Naive B cell (primary cell): ENCODE data around the gene DHRS3. TPM values are rescaled to one million over a fixed set of nuclear protein-coding genes. Genes with fewer than 3 reads are reported as not detected.

Experiments used
- ATAC-seq, 2 donors: fragments of 150-1000 bp; cut with Tn5 transposase; 2 replicates each; pipeline ENCODE4 v1.10.0; 2021; ENCODE audit warnings: low read depth in 2 of 2, mild to moderate bottlenecking in 2 of 2, moderate library complexity in 2 of 2
- DNase-seq: peaks from one replicate; pipeline ENCODE4 v3.0.0; 2022
- H3K27ac Mint-ChIP-seq, 6 donors: one replicate each; pipeline ENCODE4 v1.8.0; 2020 to 2022; ENCODE audit warnings: mild to moderate bottlenecking in 6 of 6, mixed read lengths in 6 of 6, moderate library complexity in 5 of 6, inconsistent platforms in 2 of 6
- H3K27me3 Mint-ChIP-seq, 3 donors: one replicate each; pipeline ENCODE4 v1.8.0; 2021 to 2022; ENCODE audit warnings: mixed read lengths in 3 of 3, mild to moderate bottlenecking in 1 of 3
- H3K36me3 Mint-ChIP-seq, 2 donors: one replicate each; pipeline ENCODE4 v1.8.0; 2020 to 2022; ENCODE audit warnings: mixed read lengths in 2 of 2, inconsistent platforms in 1 of 2, mild to moderate bottlenecking in 1 of 2
- H3K4me1 Mint-ChIP-seq, 3 donors: one replicate each; pipeline ENCODE4 v1.8.0; 2020 to 2022; ENCODE audit warnings: mixed read lengths in 3 of 3, inconsistent platforms in 1 of 3, mild to moderate bottlenecking in 1 of 3, moderate library complexity in 1 of 3
- H3K4me3 Mint-ChIP-seq, 8 donors: one replicate each; pipeline ENCODE4 v1.8.0; 2020 to 2022; ENCODE audit warnings: mild to moderate bottlenecking in 8 of 8, mixed read lengths in 8 of 8, moderate library complexity in 8 of 8, inconsistent platforms in 2 of 8
- H3K9me3 Mint-ChIP-seq, 7 donors: one replicate each; pipeline ENCODE4 v1.8.0; 2020 to 2022; ENCODE audit warnings: mixed read lengths in 7 of 7, mild to moderate bottlenecking in 5 of 7, inconsistent platforms in 2 of 7, moderate library complexity in 1 of 7
- polyA plus RNA-seq, 6 donors: library from polyadenylated mRNA; unstranded; fragments of 300-500 nt; fragmentation: Illumina TruSeq; gene quantifications; one replicate each; pipeline ENCODE4 v1.2.3, GENCODE V29; 2021; ENCODE audit warnings: low read depth in 6 of 6

Gene DHRS3
- polyA plus RNA-seq, 6 donors from 2014 or later = 0.21 to 1.9 (median 0.47) TPM; not detected in 1

GRCh38 chr1:12554521-12555305 lies 63.3 kb downstream of the DHRS3 start:
- Mint-ChIP-seq H3K36me3 (no peaks in the 10 kb centered on the region), H3K27ac (peak overlapping the region in 2 of 6 donors; percentile 29 to 42), H3K4me3 (no peak overlapping the region), H3K9me3 (peaks cover 0 to 3% (median 0%) of the 10 kb centered on the region in 7 donors), H3K4me1 (no peaks in the 10 kb centered on the region), H3K27me3 (peaks cover 0 to 10% (median 6%) of the 10 kb centered on the region in 3 donors)
- DNase-seq (no peak), ATAC-seq (no peak)

GRCh38 chr1:12553963-12554362 lies 64.0 kb downstream of the DHRS3 start:
- no peaks in the 10 kb centered on the region for H3K4me1 Mint-ChIP-seq
- ATAC-seq (no peak), DNase-seq (no peak)
- no peaks in the 10 kb centered on the region for H3K36me3 Mint-ChIP-seq
- H3K9me3 Mint-ChIP-seq = peaks cover 0 to 3% (median 0%) of the 10 kb centered on the region in 7 donors
- no peak overlapping the region for H3K4me3 Mint-ChIP-seq
- peaks cover 0 to 10% (median 6%) of the 10 kb centered on the region in 3 donors for H3K27me3 Mint-ChIP-seq
- H3K27ac Mint-ChIP-seq = peak overlapping the region in 2 of 6 donors; percentile 47 to 56

GRCh38 chr1:12552951-12553921 lies 64.8 kb downstream of the DHRS3 start:
- Mint-ChIP-seq H3K27ac (no peak overlapping the region), H3K27me3 (peaks cover 0 to 6% (median 3%) of the 10 kb centered on the region in 3 donors)

GRCh38 chr1:12552111-12552888 lies 65.7 kb downstream of the DHRS3 start:
- Mint-ChIP-seq H3K9me3 (peaks cover 0 to 3% (median 0%) of the 10 kb centered on the region in 7 donors), H3K36me3 (no peaks in the 10 kb centered on the region), H3K27ac (no peak overlapping the region), H3K4me1 (no peaks in the 10 kb centered on the region), H3K27me3 (peaks cover 0 to 8% (median 6%) of the 10 kb centered on the region in 3 donors), H3K4me3 (no peak overlapping the region)
- ATAC-seq = no peak
- DNase-seq = no peak

More at GRCh38 chr1:12552951-12553921, 64.8 kb downstream of the DHRS3 start:
- H3K4me1 Mint-ChIP-seq = no peaks in the 10 kb centered on the region
- no peaks in the 10 kb centered on the region for H3K36me3 Mint-ChIP-seq
- ATAC-seq = no peak
- peak overlapping the region in 1 of 8 donors; percentile 66 for H3K4me3 Mint-ChIP-seq
- peaks cover 0 to 3% (median 0%) of the 10 kb centered on the region in 7 donors for H3K9me3 Mint-ChIP-seq
- DNase-seq = no peak

- peaks cover 0 to 8% (median 6%) of the 10 kb centered on the region in 3 donors for H3K27me3 Mint-ChIP-seq
- ATAC-seq = no peak
- H3K27ac Mint-ChIP-seq = peak overlapping the region in 1 of 6 donors; percentile 39
- H3K36me3 Mint-ChIP-seq = no peaks in the 10 kb centered on the region
- H3K4me1 Mint-ChIP-seq = no peaks in the 10 kb centered on the region
- H3K4me3 Mint-ChIP-seq = peak overlapping the region in 1 of 8 donors; percentile 63
- peaks cover 0 to 3% (median 0%) of the 10 kb centered on the region in 7 donors for H3K9me3 Mint-ChIP-seq
- no peak for DNase-seq
These were observed 66.4 kb downstream of the DHRS3 start for GRCh38 chr1:12551584-12551983.

- no peaks in the 10 kb centered on the region for H3K4me1 Mint-ChIP-seq
- H3K27me3 Mint-ChIP-seq = peaks cover 0 to 8% (median 6%) of the 10 kb centered on the region in 3 donors
- H3K27ac Mint-ChIP-seq = peak overlapping the region in 2 of 6 donors; percentile 42 to 87
- DNase-seq = no peak
- no peak for ATAC-seq
- H3K9me3 Mint-ChIP-seq = peaks cover 0 to 3% (median 0%) of the 10 kb centered on the region in 7 donors
- no peak overlapping the region for H3K4me3 Mint-ChIP-seq
- H3K36me3 Mint-ChIP-seq = no peaks in the 10 kb centered on the region
These were observed 68.3 kb downstream of the DHRS3 start for GRCh38 chr1:12549460-12550349.

GRCh38 chr1:12548973-12549459 lies 69.0 kb downstream of the DHRS3 start:
- no peak overlapping the region for H3K27ac Mint-ChIP-seq
- H3K4me3 Mint-ChIP-seq = no peak overlapping the region
- peaks cover 0 to 8% (median 6%) of the 10 kb centered on the region in 3 donors for H3K27me3 Mint-ChIP-seq
- H3K36me3 Mint-ChIP-seq = no peaks in the 10 kb centered on the region
- H3K9me3 Mint-ChIP-seq = peaks cover 0 to 2% (median 0%) of the 10 kb centered on the region in 7 donors
- no peak for DNase-seq
- H3K4me1 Mint-ChIP-seq = no peaks in the 10 kb centered on the region
- no peak for ATAC-seq

- H3K4me3 Mint-ChIP-seq = no peak overlapping the region
- peaks cover 0 to 1% (median 0%) of the 10 kb centered on the region in 7 donors for H3K9me3 Mint-ChIP-seq
- no peaks in the 10 kb centered on the region for H3K4me1 Mint-ChIP-seq
- ATAC-seq (no peak), DNase-seq (no peak)
- H3K27ac Mint-ChIP-seq = no peak overlapping the region
- no peaks in the 10 kb centered on the region for H3K36me3 Mint-ChIP-seq
- H3K27me3 Mint-ChIP-seq = peaks cover 0 to 8% (median 6%) of the 10 kb centered on the region in 3 donors
These were observed 69.6 kb downstream of the DHRS3 start for GRCh38 chr1:12548279-12548972.

- ATAC-seq (no peak), DNase-seq (no peak)
- Mint-ChIP-seq H3K4me1 (no peaks in the 10 kb centered on the region), H3K27me3 (peaks cover 0 to 9% (median 0%) of the 10 kb centered on the region in 3 donors), H3K9me3 (no peaks in the 10 kb centered on the region), H3K27ac (no peak overlapping the region), H3K36me3 (no peaks in the 10 kb centered on the region), H3K4me3 (peak overlapping the region in 1 of 8 donors; percentile 10)
These were observed 70.3 kb downstream of the DHRS3 start for GRCh38 chr1:12547586-12548225.

- H3K36me3 Mint-ChIP-seq = no peaks in the 10 kb centered on the region
- ATAC-seq = no peak
These were observed 71.0 kb downstream of the DHRS3 start for GRCh38 chr1:12546771-12547585.

More at GRCh38 chr1:12546771-12547585, 71.0 kb downstream of the DHRS3 start:
- DNase-seq = no peak
- Mint-ChIP-seq H3K27ac (no peak overlapping the region), H3K4me3 (no peak overlapping the region), H3K4me1 (no peaks in the 10 kb centered on the region), H3K27me3 (peaks cover 0 to 16% (median 4%) of the 10 kb centered on the region in 3 donors), H3K9me3 (no peaks in the 10 kb centered on the region)
